Measurements from ENCODE around the gene LENEP. TPM values are rescaled to one million over a fixed set of nuclear protein-coding genes. Genes with fewer than 3 reads are reported as not detected.
A peak's percentile ranks its signal among the peaks of the same experiment; 100 is the strongest.

The LENEP gene
- total RNA-seq, 1 experiment from 2014 or later = 0.50 TPM

- H3K4me1 Mint-ChIP-seq (ENCODE audit: low read depth, unreplicated experiment) = peaks cover 11% of the 10 kb centered on the region
- no peaks in the 10 kb centered on the region for H3K27me3 Mint-ChIP-seq (ENCODE audit: insufficient read depth, unreplicated experiment)
- H3K4me3 ChIP-seq (ENCODE audit: low read depth, low read length) = no peak overlapping the region
- no TSS peak for BruUV-seq (replicated peaks)
- H3K9me3 Mint-ChIP-seq (ENCODE audit: unreplicated experiment) = no peaks in the 10 kb centered on the region
- peak overlapping the region; percentile 88 for H3K4me3 Mint-ChIP-seq (ENCODE audit: unreplicated experiment)
- peaks cover 4% of the 10 kb centered on the region for H3K36me3 ChIP-seq (ENCODE audit: control insufficient read depth, insufficient read depth, low read length)
- ChIA-PET POLR2A (interaction anchor here (2.1 kb wide), 1 partner anchor 11 kb away, joined by 20 read pairs; the partner anchor contains the start of gene CKS1B), CTCF (no interaction called here)
- no peak for DNase-seq
- TF ChIP-seq CTCF (IDR thresholded peaks at IDR 0.05; ENCODE audit: insufficient read depth in 1 of 2, low read depth in 1 of 2, low read length in 1 of 2, severe bottlenecking in 1 of 2, unreplicated experiment in 1 of 2) = no peak
- H3K27me3 ChIP-seq (replicated peaks; ENCODE audit: control insufficient read depth, insufficient read depth, low read length) = no peaks in the 10 kb centered on the region
- intact Hi-C loops (cut with micrococcal nuclease; ENCODE audit: unreplicated experiment) = no loop called here
- H3K27ac Mint-ChIP-seq (ENCODE audit: unreplicated experiment) = peak overlapping the region; percentile 81
- H3K36me3 Mint-ChIP-seq (ENCODE audit: insufficient read depth, unreplicated experiment) = peaks cover 52% of the 10 kb centered on the region
- 0 out of 2 replicates have a peak, but pooled peaks cover 5% of the 10 kb centered on the region for H3K4me1 ChIP-seq
- no peaks in the 10 kb centered on the region for H3K9me3 ChIP-seq
Measured at GRCh38 chr1:154962795-154963330, 30.5 kb upstream of the LENEP start.

GRCh38 chr1:154963643-154964042 lies 29.7 kb upstream of the LENEP start:
- ChIA-PET CTCF (no interaction called here), POLR2A (no interaction called here)
- DNase-seq = no peak
- Mint-ChIP-seq H3K27ac (ENCODE audit: unreplicated experiment) (peak overlapping the region; percentile 4), H3K36me3 (ENCODE audit: insufficient read depth, unreplicated experiment) (peaks cover 59% of the 10 kb centered on the region), H3K4me3 (ENCODE audit: unreplicated experiment) (no peak overlapping the region), H3K9me3 (ENCODE audit: unreplicated experiment) (no peaks in the 10 kb centered on the region), H3K27me3 (ENCODE audit: insufficient read depth, unreplicated experiment) (no peaks in the 10 kb centered on the region), H3K4me1 (ENCODE audit: low read depth, unreplicated experiment) (peaks cover 11% of the 10 kb centered on the region)
- H3K27me3 ChIP-seq (replicated peaks; ENCODE audit: control insufficient read depth, insufficient read depth, low read length) = no peaks in the 10 kb centered on the region
- no peak overlapping the region for H3K4me3 ChIP-seq (ENCODE audit: low read depth, low read length)
- 0 out of 2 replicates have a peak, but pooled peaks cover 5% of the 10 kb centered on the region for H3K4me1 ChIP-seq
- no peak for TF ChIP-seq CTCF (IDR thresholded peaks at IDR 0.05; ENCODE audit: insufficient read depth in 1 of 2, low read depth in 1 of 2, low read length in 1 of 2, severe bottlenecking in 1 of 2, unreplicated experiment in 1 of 2)
- intact Hi-C loops (cut with micrococcal nuclease; ENCODE audit: unreplicated experiment) = no loop called here
- H3K36me3 ChIP-seq (ENCODE audit: control insufficient read depth, insufficient read depth, low read length) = peaks cover 6% of the 10 kb centered on the region
- BruUV-seq (replicated peaks) = no TSS peak
- no peaks in the 10 kb centered on the region for H3K9me3 ChIP-seq

- peaks cover 16% of the 10 kb centered on the region for H3K4me1 Mint-ChIP-seq (ENCODE audit: low read depth, unreplicated experiment)
- no peaks in the 10 kb centered on the region for H3K27me3 Mint-ChIP-seq (ENCODE audit: insufficient read depth, unreplicated experiment)
- Histone ChIP-seq H3K36me3 (ENCODE audit: control insufficient read depth, insufficient read depth, low read length) (peaks cover 5% of the 10 kb centered on the region), H3K4me1 (0 out of 2 replicates have a peak, but pooled peaks cover 5% of the 10 kb centered on the region), H3K4me3 (ENCODE audit: low read depth, low read length) (no peak overlapping the region), H3K9me3 (no peaks in the 10 kb centered on the region), H3K27me3 (replicated peaks; ENCODE audit: control insufficient read depth, insufficient read depth, low read length) (no peaks in the 10 kb centered on the region)
- intact Hi-C loops (cut with micrococcal nuclease; ENCODE audit: unreplicated experiment) = no loop called here
- no peaks in the 10 kb centered on the region for H3K9me3 Mint-ChIP-seq (ENCODE audit: unreplicated experiment)
- peaks cover 58% of the 10 kb centered on the region for H3K36me3 Mint-ChIP-seq (ENCODE audit: insufficient read depth, unreplicated experiment)
- TF ChIP-seq CTCF (IDR thresholded peaks at IDR 0.05; ENCODE audit: insufficient read depth in 1 of 2, low read depth in 1 of 2, low read length in 1 of 2, severe bottlenecking in 1 of 2, unreplicated experiment in 1 of 2) = no peak
- ChIA-PET CTCF (no interaction called here), POLR2A (no interaction called here)
- no peak for DNase-seq
- BruUV-seq (replicated peaks) = no TSS peak
- H3K4me3 Mint-ChIP-seq (ENCODE audit: unreplicated experiment) = no peak overlapping the region
- no peak overlapping the region for H3K27ac Mint-ChIP-seq (ENCODE audit: unreplicated experiment)
Measured at GRCh38 chr1:154964359-154964758, 29.0 kb upstream of the LENEP start.

All from Caco-2 (cell line).